ENCODE data around the gene INVS. TPM values are rescaled to one million over a fixed set of nuclear protein-coding genes. Genes with fewer than 3 reads are reported as not detected.

Gene INVS
- total and polyA plus RNA-seq, 2 of the 4 experiments (the other 2 are of a cell fraction) = 9.2 to 33.5 TPM

- H3K4me2 ChIP-seq (ENCODE audit: low read depth, low read length) = no peak overlapping the region
- H3K79me1 ChIP-seq (ENCODE audit: low read depth in 1 of 2, low read length in 2 of 2) = peaks cover 19 to 53% of the 10 kb centered on the region in 2 experiments
- no peak overlapping the region for H4K8ac ChIP-seq (ENCODE audit: low read depth in 2 of 2, low read length in 2 of 2)
- H3K9ac ChIP-seq (ENCODE audit: low read depth, low read length) = no peak overlapping the region
- H4K5ac ChIP-seq (ENCODE audit: low read depth, low read length) = no peak overlapping the region
- dilution Hi-C loops (cut with HindIII; ENCODE audit: low sequenced_read_pairs, unreplicated experiment) = no loop called here
- H2AK5ac ChIP-seq (ENCODE audit: low read depth, low read length) = no peak overlapping the region
- ChIA-PET CTCF (no interaction called here), POLR2A (ENCODE audit: unreplicated experiment) (interaction anchor here (0.5 kb wide), 1 partner anchor 79 kb away, joined by 4 read pairs; no protein-coding TSS in a partner anchor)
- no peak for TF ChIP-seq BHLHE40 (IDR thresholded peaks at IDR 0.05; ENCODE audit: low read depth, low read length)
- TF ChIP-seq NFE2L2 (IDR thresholded peaks at IDR 0.05; ENCODE audit: low read depth, low read length) = no peak
- no peak for TF ChIP-seq RAD21 (IDR thresholded peaks at IDR 0.05; ENCODE audit: low read length)
- no TSS peak for BruUV-seq (replicated peaks)
- no peak overlapping the region for H3K14ac ChIP-seq (replicated peaks; ENCODE audit: low read depth, low read length)
- peaks cover 83% of the 10 kb centered on the region for H4K20me1 ChIP-seq (ENCODE audit: insufficient read depth, low read length)
- no peak overlapping the region for H2BK5ac ChIP-seq (ENCODE audit: low read depth, low read length, poor library complexity, severe bottlenecking)
- H3K27me3 ChIP-seq (ENCODE audit: control insufficient read depth, insufficient read depth, low read length) = no peaks in the 10 kb centered on the region
- H2BK15ac ChIP-seq (ENCODE audit: low read depth, low read length) = no peak overlapping the region
- no peak overlapping the region for H3K18ac ChIP-seq (ENCODE audit: low read depth, low read length)
- no peak for DNase-seq
- no peak overlapping the region for H2BK20ac ChIP-seq (ENCODE audit: low read depth, low read length)
- no peak overlapping the region for H3K56ac ChIP-seq (ENCODE audit: extremely low read depth, insufficient read depth, low read length)
- in situ Hi-C loops (cut with MboI; ENCODE audit: low sequenced_read_pairs) = no loop called here
- H3K9me3 ChIP-seq (ENCODE audit: control insufficient read depth, insufficient read depth, low read length) = no peaks in the 10 kb centered on the region
- H2BK120ac ChIP-seq (ENCODE audit: low read depth, low read length) = no peak overlapping the region
- H3K23ac ChIP-seq (ENCODE audit: low read depth, low read length) = no peak overlapping the region
- H3K27ac ChIP-seq (ENCODE audit: insufficient read depth, low read length) = no peak overlapping the region
- no peak overlapping the region for H3K4me3 ChIP-seq (ENCODE audit: insufficient read depth, low read depth, low read length)
- H3K36me3 ChIP-seq (ENCODE audit: control insufficient read depth, insufficient read depth, low read length) = no peaks in the 10 kb centered on the region
- intact Hi-C loops (cut with micrococcal nuclease) = loop anchor here (10.0 kb wide), 1 partner anchor 51 kb away; no protein-coding TSS in a partner anchor
- H3K4me1 ChIP-seq (ENCODE audit: control insufficient read depth, insufficient read depth, low read length) = peaks cover 7% of the 10 kb centered on the region
- no peak overlapping the region for H2AFZ ChIP-seq (replicated peaks; ENCODE audit: low read length, poor library complexity)
- WGBS, 2 experiments (ENCODE audit: extremely low coverage in 2 of 2, insufficient read length in 1 of 2) = 80% methylated on average over 1 of the region's 1 CpG; no CpG with 5 or more reads in 1 of the 2 experiments
- H3K9me1 ChIP-seq (ENCODE audit: insufficient read depth, low read length) = peaks cover 3% of the 10 kb centered on the region; the same call in 1 of the 2 replicates
- no peak overlapping the region for H3K4ac ChIP-seq (ENCODE audit: low read depth, low read length)
- no peak overlapping the region for H2AK9ac ChIP-seq (replicated peaks; ENCODE audit: low read depth, low read length, poor library complexity)
- ATAC-seq (ENCODE audit: low read depth) = no peak
- H4K91ac ChIP-seq (ENCODE audit: insufficient read depth, low read depth, low read length) = no peak overlapping the region
Observed at GRCh38 chr9:100084128-100084453, 15.0 kb upstream of the INVS start.
